GM19023 (cell line): ENCODE results near the gene TFB2M.
A peak's percentile ranks its signal among the peaks of the same experiment; 100 is the strongest.
"Not testable (repeated sequence)": the region's sequence is repeated elsewhere in the genome, so short reads cannot be mapped to it uniquely, and the experiment has no call there.

Source experiments
- ATAC-seq: cut with Tn5 transposase; IDR thresholded peaks from one replicate; pipeline ENCODE4 v1.9.1; 2021; ENCODE audit warnings: mild to moderate bottlenecking, moderate library complexity; ENCODE audit not compliant: unreplicated experiment

Gene TFB2M, protein sequence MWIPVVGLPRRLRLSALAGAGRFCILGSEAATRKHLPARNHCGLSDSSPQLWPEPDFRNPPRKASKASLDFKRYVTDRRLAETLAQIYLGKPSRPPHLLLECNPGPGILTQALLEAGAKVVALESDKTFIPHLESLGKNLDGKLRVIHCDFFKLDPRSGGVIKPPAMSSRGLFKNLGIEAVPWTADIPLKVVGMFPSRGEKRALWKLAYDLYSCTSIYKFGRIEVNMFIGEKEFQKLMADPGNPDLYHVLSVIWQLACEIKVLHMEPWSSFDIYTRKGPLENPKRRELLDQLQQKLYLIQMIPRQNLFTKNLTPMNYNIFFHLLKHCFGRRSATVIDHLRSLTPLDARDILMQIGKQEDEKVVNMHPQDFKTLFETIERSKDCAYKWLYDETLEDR

DNA sequence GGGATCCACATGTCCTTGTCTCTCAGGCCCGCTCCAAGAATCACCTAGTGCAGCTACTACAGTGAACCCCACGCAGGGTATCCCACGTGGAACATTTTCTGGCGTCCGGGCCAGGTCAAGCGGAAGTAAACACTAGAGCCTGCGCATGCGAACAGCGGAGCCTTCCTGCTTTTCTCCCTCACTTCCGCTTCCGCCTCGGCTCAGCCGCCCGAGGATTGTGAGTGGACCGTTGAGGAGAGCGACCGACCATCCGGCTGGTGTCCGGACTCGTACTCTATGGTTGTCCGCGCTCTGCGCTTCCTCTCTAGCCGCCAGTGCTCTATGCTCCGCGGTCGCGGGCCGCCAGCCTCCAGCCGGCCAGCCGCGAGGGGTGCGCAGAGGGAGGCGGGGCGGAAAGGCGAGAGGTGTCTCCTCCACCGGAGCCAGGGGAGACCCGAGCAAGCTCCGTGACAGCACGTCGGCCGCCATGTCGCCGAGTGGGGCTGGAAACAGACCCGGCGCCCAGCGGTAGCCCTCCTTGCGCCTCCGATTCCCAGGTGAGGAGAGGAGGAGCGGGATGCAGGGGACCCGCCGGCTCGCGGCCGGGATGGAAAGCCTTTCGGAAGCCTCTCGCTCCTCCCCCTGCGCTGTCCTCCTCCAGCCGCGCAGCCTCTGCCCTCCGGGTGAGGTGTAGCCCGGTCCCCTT lies at the start of gene TFB2M, which contains the start of gene CNST:
TSS of gene TFB2M (minus strand) at position 134 of the 685 bp plus-strand sequence. CDS start at position 11, 123 bp downstream.
TSS of gene CNST (plus strand) at position 329 of the 685 bp plus-strand sequence. CDS start 25,107 bp downstream, outside the sequence.
- ATAC-seq = peak; percentile 93

DNA sequence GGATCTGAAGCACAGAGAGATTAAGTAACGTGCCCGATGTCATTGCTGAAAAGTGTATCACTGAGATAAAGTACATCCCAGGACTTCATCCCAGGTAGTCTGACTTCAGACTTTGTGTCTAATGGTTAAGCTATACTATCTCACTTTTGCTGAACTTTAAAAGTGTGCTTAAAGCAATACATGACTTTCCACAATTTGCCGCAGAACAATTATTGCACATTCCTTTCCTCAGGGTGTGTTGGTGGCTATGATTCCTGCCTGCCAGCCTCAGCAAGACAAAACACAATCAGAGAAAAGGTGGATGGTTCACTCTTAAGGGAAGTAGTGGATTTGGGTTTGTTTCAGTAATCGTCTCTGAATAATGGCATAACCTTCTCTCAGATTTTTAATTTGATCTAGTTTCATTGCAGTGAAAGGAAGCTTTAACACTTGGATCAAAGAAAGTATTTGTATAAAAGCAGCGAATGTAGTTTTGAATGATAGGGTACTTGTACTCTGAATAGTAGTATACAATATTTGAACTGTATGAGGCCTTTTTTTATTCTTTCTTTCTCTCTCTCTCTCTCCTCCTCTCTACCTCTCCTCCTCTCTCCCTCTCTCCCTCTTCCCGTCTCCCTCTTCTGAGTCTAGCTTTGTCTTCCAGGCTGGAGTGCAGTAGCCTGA lies 47.2 kb upstream of the TFB2M start:
- no peak for ATAC-seq

DNA sequence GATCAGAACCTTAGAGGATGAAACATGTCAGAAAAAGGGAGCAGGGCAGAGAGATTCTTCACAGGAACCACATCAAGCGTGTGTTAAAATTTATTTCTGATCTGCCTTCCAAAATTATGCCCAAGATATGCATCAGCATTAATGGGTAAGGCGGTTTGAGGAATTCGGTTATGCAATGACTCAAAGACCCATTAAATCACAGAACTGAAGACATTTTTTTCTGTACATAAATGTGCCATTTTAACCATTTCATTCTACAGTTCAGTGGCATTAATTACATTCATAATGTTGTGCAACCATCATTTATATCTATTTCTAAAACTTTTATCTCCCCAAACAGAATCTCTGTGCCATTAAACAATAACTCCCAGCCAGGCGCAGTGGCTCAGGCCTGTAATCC lies 43.6 kb upstream of the TFB2M start:
- ATAC-seq = no peak

DNA sequence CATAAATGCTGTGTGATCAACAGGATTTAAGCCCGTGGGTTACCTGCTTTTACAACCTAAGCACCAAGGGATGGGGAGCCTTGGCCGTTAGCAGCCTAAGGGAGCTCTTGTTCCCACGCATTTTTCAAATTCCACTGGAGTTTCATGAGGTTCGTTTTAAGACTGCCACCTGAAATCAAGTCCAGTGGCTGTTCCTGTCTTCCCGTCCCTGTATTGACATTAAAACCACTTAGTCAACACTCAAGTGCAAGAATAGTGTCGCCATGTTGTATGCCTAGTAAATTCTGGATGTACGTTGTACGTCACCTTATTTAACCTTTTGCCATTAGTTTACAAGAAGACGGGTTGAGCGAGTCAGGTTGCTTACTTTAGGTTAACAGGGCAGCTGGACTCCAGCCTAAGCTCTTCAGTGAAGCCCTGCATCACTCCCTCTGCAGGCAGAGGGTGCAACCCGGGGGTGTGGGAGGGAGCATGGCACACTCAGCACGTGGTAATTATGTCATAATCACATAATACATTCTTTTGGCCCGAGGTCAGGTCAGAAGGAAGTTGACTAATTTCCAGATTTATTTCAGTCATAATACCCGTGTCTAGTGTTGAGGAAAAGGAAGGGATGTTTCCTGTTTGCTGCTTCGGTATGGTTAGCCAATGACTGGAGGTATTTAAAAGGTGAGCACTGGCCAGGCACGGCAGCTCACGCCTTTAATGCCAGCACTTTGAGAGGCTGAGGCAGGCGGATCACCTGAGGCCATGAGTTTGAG lies 42.7 kb upstream of the TFB2M start:
- ATAC-seq = no peak

DNA sequence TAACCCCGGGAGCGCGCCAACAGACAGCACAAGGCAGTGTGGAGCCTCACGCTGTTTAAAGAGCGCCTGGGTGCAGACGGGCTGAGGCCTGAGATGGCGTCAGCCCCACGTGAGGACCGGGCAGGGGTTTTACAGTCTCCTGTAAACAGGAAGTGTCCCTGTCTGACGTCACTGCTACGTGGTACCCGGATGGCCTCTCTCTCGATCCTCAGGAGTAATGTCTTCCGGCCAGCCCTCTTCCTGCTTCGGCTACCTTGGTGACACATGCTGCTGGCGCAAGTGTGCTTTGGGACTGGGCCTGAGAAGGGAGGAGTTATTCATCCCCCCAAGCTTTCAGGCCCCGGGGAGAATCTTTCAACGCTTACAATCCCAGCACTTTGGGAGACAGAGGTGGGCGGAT lies 41.4 kb upstream of the TFB2M start:
- no peak for ATAC-seq

DNA sequence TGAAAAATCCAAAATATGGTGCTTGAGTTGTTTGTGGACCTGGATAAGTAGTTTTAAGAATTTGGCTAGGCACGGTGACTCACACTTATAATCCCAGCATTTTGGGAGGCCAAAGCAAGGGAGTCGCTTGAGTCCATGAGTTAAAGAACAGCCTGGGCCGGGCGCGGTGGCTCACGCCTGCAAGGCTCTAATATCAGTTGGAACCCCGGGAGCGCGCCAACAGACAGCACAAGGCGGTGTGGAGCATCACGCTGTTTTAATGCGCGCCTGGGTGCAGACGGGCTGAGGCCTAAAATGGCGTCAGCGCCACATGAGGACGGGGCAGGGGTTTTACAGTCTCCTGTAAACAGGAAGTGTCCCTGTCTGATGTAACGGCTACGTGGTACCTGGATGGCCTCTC lies 39.2 kb upstream of the TFB2M start:
- ATAC-seq = not testable (repeated sequence)

DNA sequence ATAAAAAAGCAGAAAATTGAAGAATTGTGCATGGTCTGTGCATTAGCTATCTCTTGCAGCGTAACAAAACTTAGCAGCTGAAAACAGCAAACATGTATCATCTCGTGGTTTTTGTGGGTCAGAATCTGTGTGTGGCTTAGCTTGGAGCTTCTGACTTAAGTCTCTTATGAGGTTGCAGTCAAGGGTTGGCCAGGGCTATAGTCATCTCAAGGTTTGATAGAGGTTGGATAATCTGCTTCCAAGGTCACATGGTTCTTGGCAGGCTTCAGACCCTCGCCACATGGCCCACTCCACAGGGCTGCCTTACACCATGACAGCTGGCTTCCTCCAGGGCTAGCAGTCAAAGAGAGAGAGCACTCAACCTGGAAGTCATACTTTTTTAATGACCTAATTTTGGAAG lies 36.1 kb upstream of the TFB2M start:
- ATAC-seq = no peak

DNA sequence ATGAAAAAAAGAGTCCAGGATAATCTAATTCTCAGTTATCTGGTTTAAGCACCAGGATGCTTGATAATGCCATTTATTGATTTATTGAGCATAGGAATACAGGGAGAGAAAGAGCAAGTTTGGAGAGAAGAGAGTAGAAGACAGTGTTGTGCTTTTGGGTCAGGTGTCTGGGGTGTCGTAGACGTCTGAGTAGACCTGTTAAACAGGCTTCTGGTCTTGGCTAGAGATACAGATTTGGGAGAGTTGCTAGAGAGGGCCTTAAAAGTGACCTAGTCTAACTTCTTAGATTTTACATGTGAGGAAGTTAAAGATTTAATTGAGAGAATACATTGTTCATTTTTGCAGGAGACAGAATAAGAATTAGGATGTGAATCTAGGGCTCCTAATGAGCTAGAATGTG lies 34.5 kb upstream of the TFB2M start:
- no peak for ATAC-seq

DNA sequence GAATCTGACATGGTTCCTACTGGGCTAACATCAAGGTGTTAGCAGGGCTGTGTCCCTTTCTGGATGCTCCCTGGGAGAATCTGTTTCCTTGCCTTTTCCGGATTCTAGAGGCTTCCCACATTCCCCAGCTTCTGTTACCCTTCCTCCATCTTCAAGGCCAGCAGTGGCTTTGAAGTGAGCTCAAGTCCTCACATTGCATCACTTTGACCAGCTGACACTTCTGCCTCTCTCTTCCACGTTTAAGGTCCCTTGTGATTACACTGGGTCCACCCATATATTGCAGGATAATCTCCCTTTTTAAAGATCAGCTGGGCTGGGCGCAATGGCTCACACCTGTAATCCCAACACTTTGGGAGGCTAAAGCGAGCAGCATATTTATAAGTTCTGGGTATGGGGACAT lies 33.3 kb upstream of the TFB2M start:
- ATAC-seq = no peak

DNA sequence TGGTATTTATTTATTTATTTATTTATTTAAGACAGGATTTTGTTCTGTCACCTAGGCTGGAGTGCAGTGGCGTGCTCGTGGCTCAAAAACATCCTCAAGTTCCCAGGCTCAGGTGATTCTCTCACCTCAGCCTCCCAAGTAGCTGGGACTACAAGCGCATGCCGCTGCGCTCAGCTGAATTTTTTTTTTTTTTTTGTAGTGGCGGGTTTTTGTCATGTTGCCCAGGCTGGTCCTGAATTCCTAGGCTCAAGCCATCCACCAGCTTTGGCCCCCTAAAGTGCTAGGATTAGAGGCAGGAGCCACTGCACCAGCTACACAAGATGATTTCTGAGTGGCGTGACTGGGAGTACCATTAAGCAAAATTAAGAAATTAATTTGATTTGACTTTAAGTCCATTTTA lies 31.9 kb upstream of the TFB2M start:
- no peak for ATAC-seq

DNA sequence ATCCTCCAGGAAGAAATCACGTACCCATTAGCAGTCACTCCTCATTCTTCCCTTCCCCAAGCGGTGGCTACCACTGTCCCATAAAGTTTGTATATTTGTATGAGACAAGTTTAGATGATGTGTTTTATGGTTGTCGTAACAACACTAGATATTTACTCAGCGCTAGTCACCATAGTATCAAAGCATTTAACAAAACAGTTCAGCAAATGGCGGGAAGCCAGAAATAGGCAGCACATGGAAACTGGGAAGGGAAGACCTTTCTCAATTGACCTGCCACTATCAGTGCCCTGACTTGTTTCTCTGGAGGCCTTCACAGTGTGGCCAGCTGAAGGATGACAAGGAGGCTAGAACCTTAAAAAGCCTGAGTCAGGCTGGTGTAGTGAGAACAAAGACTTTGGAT lies 31.3 kb upstream of the TFB2M start:
- no peak for ATAC-seq

DNA sequence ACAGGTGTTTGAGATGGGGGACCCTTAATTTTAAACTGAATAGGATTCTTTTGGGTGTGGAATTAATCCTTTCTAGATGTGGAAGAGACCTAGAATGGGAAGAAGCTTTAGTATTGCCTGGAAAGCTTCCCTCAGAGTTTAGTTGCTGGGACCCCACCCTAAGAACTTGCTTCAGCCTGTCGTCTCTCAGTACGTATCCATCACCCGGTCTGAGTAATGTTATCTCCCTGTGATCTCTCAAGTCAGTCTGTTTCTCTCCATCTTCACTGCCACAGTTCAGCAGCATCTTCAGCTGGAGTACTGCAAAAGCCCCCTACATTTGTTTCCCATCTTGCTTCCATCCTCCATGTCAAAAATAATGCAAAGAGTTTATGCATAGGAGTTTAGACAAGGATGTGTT lies 29.1 kb upstream of the TFB2M start:
- ATAC-seq = no peak

DNA sequence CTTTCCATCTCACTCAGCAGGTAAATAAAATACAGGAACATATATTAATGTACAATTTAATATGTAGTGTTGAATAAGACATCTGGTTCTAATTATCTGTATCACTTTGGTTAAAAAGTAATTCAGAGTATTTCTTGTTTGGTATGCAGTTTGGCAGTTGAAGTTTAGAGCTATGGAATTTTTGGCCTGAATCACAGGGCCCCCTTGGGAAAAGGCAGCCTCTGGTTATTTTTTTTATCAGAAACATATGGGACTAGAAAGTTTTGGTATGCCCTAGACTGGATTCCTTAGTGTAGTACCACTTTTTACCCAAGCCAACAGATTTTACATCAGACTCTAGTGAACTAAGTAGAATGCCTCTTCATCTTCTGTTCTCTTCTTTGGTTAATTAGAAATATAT lies 26.6 kb upstream of the TFB2M start:
- ATAC-seq = no peak

DNA sequence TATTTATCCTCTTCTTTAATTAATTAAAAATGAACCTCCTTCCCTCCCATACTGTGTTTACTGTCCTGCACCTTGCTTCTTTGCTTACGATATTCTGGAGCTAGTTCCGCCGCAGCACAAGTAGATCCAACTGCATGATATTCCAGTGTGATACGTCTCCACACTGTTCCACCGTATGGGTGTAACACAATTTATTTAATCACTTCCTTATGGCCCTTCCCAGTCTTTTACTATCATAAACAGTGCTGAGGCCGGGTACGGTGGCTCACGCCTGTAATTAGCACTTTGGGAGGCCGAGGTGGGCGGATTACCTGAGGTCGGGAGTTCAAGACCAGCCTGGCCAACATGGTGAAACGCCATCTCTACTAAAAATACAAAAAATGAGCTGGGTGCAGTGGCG lies 25.9 kb upstream of the TFB2M start:
- no peak for ATAC-seq

DNA sequence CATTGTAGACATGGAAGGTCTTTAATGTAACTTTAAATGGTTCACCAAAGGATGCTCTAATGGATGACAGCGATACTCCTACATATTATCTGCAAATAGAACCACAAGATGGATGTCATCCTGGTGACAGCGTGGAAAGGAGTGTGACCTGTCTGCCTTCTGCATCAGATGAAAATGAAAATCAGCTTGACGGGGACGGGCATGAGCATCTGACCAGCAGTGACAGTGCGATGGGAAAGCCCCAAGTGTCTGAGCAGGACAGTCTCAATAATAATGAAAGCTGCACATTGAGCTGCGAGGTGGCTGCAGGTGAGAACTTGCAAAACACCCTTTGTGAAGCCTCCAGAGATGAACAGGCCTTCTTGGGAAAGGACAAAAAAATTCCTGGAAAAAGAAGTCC lies 25.4 kb upstream of the TFB2M start:
- peak; percentile 99 for ATAC-seq

DNA sequence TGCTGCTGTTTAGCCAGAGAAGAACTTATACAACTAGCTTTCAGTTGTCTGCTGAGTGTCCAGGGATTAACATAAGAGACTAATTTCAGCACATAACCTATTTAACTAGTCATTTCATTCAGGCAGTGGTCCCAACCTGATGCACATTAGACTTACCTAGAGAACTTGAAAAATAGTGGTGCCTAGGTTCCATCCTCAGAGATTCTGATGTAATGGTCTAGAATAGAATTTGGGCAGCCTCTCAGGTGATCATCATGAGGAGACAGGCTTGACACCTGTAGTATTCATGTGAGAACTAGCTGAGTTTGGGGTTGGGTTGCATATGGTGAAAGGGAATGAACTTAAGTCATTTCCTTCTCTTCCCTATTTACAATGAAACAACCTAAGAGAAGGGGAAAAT lies 25.0 kb upstream of the TFB2M start:
- peak; percentile 36 for ATAC-seq

DNA sequence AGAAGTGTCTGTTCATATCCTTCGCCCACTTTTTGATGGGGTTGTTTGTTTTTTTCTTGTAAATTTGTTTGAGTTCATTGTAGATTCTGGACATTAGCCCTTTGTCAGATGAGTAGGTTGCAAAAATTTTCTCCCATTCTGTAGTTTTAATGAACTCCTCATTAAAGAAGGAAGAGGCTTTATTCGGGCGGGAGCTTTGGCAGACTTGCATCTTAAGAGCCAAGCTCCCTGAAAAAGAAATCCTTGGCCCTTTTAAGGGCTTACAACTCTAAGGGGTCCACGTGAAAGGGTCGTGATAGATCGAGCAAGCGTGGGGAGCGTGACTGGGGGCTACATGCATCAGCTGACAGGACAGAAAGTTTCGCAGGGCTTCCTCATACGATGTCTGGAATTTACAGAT lies 23.9 kb upstream of the TFB2M start:
- ATAC-seq = not testable (repeated sequence)

DNA sequence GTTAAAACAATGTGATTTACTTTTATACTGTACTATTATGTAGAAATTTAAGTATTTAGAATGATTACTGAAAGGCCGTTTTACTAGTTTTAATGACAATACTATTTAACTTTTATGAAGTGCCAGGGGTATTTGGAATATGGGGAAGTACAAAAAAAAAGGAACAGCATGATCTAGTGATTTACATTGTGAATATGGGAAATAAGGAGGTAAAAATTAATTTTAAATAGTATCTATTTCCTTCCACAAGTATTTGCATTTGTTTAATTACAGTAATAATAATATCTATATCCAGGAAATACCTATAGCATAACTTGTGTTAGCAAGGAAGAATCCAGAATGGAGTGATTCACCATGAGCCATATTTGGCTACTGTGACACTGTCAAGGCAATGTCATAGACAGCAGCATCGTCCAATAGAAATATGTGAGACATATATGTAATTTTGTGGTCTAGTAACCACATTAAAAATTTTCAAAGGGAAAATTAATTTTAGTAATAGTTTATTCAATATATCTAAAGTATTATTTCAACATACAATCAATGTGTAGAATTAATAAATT lies 22.2 kb upstream of the TFB2M start:
- no peak for ATAC-seq

DNA sequence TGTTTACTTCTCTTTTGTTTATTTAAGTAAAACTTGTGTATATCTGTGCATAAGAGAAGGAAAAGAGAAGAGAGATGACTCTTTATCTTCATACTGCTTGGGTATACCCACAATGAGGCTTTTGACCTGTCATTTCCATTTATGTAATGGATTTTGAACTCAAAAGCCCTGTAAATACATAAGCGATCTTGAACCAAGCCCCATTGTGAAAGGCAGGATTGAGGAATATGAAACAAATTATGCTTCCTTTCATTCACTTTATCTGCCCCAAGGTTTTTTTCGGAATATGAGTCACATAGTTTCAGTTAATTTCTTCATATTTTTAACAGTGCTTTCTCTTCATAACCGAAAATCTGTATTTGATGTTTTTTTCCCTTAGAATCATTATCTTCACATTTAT lies 21.5 kb upstream of the TFB2M start:
- ATAC-seq = no peak

DNA sequence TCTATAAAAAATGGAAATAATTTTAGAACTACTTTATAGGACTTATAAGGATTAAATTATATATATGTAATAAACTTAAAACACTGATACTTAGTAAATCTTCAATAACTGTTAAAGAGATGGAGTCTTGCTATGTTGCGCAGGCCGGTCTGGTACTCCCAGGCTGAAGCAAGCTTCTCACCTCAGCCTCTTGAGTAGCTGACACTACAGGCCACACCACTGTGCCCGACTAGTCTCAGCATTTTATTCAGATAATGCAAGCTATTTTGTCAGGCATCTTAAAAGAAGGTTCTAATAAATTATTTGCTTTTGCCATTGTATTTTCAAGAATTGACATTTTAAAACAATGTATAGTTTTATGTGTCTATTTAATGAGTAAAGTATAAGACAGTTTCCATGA lies 21.0 kb upstream of the TFB2M start:
- ATAC-seq = no peak
